H9 (cell line): ENCODE data around the gene PGM1. TPM values are rescaled to one million over a fixed set of nuclear protein-coding genes. Genes with fewer than 3 reads are reported as not detected.

Source experiments
- DNase-seq: peaks from one replicate; pipeline ENCODE4 v3.0.0-alpha.2; 2017
- H2AFZ ChIP-seq: one replicate; pipeline ENCODE4 v1.6.1; 2013; ENCODE audit warnings: mild to moderate bottlenecking, low read length, control low read depth, moderate library complexity
- H2AK5ac ChIP-seq: 2 replicates; pipeline ENCODE4 v1.6.1; 2013; ENCODE audit warnings: low read length, control low read depth, mixed read lengths; ENCODE audit not compliant: insufficient read length
- H2BK120ac ChIP-seq: one replicate; pipeline ENCODE4 v1.6.1; 2013; ENCODE audit warnings: low read depth, mild to moderate bottlenecking, low read length, control low read depth, inconsistent platforms; ENCODE audit not compliant: poor library complexity, severe bottlenecking
- H2BK12ac ChIP-seq: 2 replicates; pipeline ENCODE4 v1.6.1; 2013; ENCODE audit warnings: low read length, control low read depth, mixed read lengths, low read depth; ENCODE audit not compliant: insufficient read length
- H2BK15ac ChIP-seq: 2 replicates; pipeline ENCODE4 v1.6.1; 2013; ENCODE audit warnings: low read depth, low read length, control low read depth
- H2BK20ac ChIP-seq: one replicate; pipeline ENCODE4 v1.6.1; 2013; ENCODE audit warnings: low read depth, mild to moderate bottlenecking, low read length, control low read depth, inconsistent platforms; ENCODE audit not compliant: poor library complexity, severe bottlenecking
- H2BK5ac ChIP-seq: 2 replicates; pipeline ENCODE4 v1.6.1; 2013; ENCODE audit warnings: low read length, control low read depth, mixed read lengths; ENCODE audit not compliant: insufficient read length
- H3K14ac ChIP-seq: 2 replicates; pipeline ENCODE4 v1.6.1; 2013; ENCODE audit warnings: low read length, control low read depth; ENCODE audit not compliant: insufficient read depth
- H3K18ac ChIP-seq: 2 replicates; pipeline ENCODE4 v1.6.1; 2013; ENCODE audit warnings: low read depth, mild to moderate bottlenecking, mixed read lengths, low read length, control low read depth; ENCODE audit not compliant: insufficient read length
- H3K23ac ChIP-seq: 2 replicates; pipeline ENCODE4 v1.6.1; 2013; ENCODE audit warnings: low read length, control low read depth, mixed read lengths, low read depth; ENCODE audit not compliant: insufficient read length
- H3K23me2 ChIP-seq: 2 replicates; pipeline ENCODE4 v1.6.1; 2013; ENCODE audit warnings: low read depth, mild to moderate bottlenecking, mixed read lengths, low read length, control low read depth; ENCODE audit not compliant: insufficient read length, poor library complexity, severe bottlenecking
- H3K27ac ChIP-seq: 2 replicates; pipeline ENCODE4 v1.5.1; 2013; ENCODE audit warnings: low read length, control low read depth, mixed read lengths, low read depth; ENCODE audit not compliant: insufficient read length
- H3K27me3 ChIP-seq: 2 replicates; pipeline ENCODE4 v1.6.1; 2013; ENCODE audit warnings: low read length, control low read depth, inconsistent platforms; ENCODE audit not compliant: insufficient read depth
- H3K4ac ChIP-seq: 2 replicates; pipeline ENCODE4 v1.6.1; 2013; ENCODE audit warnings: low read depth, mild to moderate bottlenecking, control low read depth, inconsistent platforms, low read length, moderate library complexity
- H3K4me1 ChIP-seq: 2 replicates; pipeline ENCODE4 v1.6.1; 2013; ENCODE audit warnings: low read length, control low read depth, inconsistent platforms; ENCODE audit not compliant: insufficient read depth
- H3K4me2 ChIP-seq: 2 replicates; pipeline ENCODE4 v1.6.1; 2013; ENCODE audit warnings: low read length, control low read depth, mixed read lengths; ENCODE audit not compliant: insufficient read length, insufficient read depth
- H3K56ac ChIP-seq: 2 replicates; pipeline ENCODE4 v1.6.1; 2013; ENCODE audit warnings: low read depth, mild to moderate bottlenecking, mixed read lengths, low read length, control low read depth; ENCODE audit not compliant: insufficient read length
- H3K79me1 ChIP-seq: 2 replicates; pipeline ENCODE4 v1.6.1; 2013; ENCODE audit warnings: low read depth, mild to moderate bottlenecking, moderate library complexity, low read length, control low read depth, inconsistent platforms; ENCODE audit not compliant: insufficient read depth, poor library complexity, severe bottlenecking
- H3K79me2 ChIP-seq: 2 replicates; pipeline ENCODE4 v1.6.1; 2013; ENCODE audit warnings: low read length, control low read depth, inconsistent platforms; ENCODE audit not compliant: insufficient read depth
- H3K9ac ChIP-seq: 2 replicates; pipeline ENCODE4 v1.6.1; 2013; ENCODE audit warnings: low read length, control low read depth, mixed read lengths; ENCODE audit not compliant: insufficient read length; ENCODE audit errors: extremely low read depth
- H3K9me3 ChIP-seq: one replicate; pipeline ENCODE4 v1.6.1; 2013; ENCODE audit warnings: low read depth, low read length, inconsistent platforms; ENCODE audit not compliant: control insufficient read depth
- H3T11ph ChIP-seq: one replicate; pipeline ENCODE4 v1.6.1; 2013; ENCODE audit warnings: mild to moderate bottlenecking, low read length, control low read depth, inconsistent platforms
- H4K20me1 ChIP-seq: one replicate; pipeline ENCODE4 v1.6.1; 2013; ENCODE audit not compliant: control insufficient read depth, insufficient read length, insufficient read depth
- H4K5ac ChIP-seq: 2 replicates; pipeline ENCODE4 v1.6.1; 2013; ENCODE audit warnings: low read depth, mild to moderate bottlenecking, mixed read lengths, low read length, control low read depth; ENCODE audit not compliant: insufficient read length
- H4K8ac ChIP-seq: replicated peaks from 2 replicates; pipeline ENCODE4 v1.6.1; 2013; ENCODE audit warnings: low read length, control low read depth, mixed read lengths, low read depth; ENCODE audit not compliant: insufficient read length
- H4K91ac ChIP-seq: 2 replicates; pipeline ENCODE4 v1.6.1; 2013; ENCODE audit warnings: low read depth, mild to moderate bottlenecking, moderate library complexity, mixed read lengths, low read length, control low read depth; ENCODE audit not compliant: insufficient read length
- H3K27ac Mint-ChIP-seq, 3 experiments: 2 replicates in 2 of 3; 3 replicates in 1 of 3; pipeline ENCODE4 v1.8.0; 2020 to 2021; ENCODE audit warnings: mixed read lengths in 3 of 3, mild to moderate bottlenecking in 1 of 3, moderate library complexity in 1 of 3
- H3K27me3 Mint-ChIP-seq: 2 replicates; pipeline ENCODE4 v1.8.0; 2021; ENCODE audit warnings: low read depth, mild to moderate bottlenecking, moderate library complexity, mixed read lengths
- H3K36me3 Mint-ChIP-seq, 3 experiments: 2 replicates in 2 of 3; 3 replicates in 1 of 3; pipeline ENCODE4 v1.8.0; 2020 to 2021; ENCODE audit warnings: low read depth in 3 of 3, mixed read lengths in 3 of 3; ENCODE audit not compliant: insufficient read depth in 1 of 3
- H3K4me1 Mint-ChIP-seq, 2 experiments: 2 replicates each; pipeline ENCODE4 v1.8.0; 2020; ENCODE audit warnings: mixed read lengths in 2 of 2
- H3K4me3 Mint-ChIP-seq, 2 experiments: 2 replicates in 1 of 2; 3 replicates in 1 of 2; pipeline ENCODE4 v1.8.0; 2020 to 2021; ENCODE audit warnings: mild to moderate bottlenecking in 2 of 2, mixed read lengths in 2 of 2, moderate library complexity in 1 of 2
- H3K9me3 Mint-ChIP-seq, 2 experiments: 2 replicates in 1 of 2; 3 replicates in 1 of 2; pipeline ENCODE4 v1.8.0; 2020; ENCODE audit warnings: mild to moderate bottlenecking in 2 of 2, mixed read lengths in 2 of 2, moderate library complexity in 1 of 2
- WGBS: extraction: QIAGEN DNeasy Blood & Tissue Kit; methylation state at CpG from one replicate; pipeline ENCODE4 v1.1.7; 2013; ENCODE audit warnings: missing lambda C conversion rate, low lambda C conversion rate, mixed read lengths; ENCODE audit not compliant: insufficient read length; ENCODE audit errors: extremely low coverage; 5-methylcytosine and 5-hydroxymethylcytosine counted together
- total RNA-seq: library from RNA; stranded (reverse); gene quantifications from 2 replicates; pipeline ENCODE4 v1.2.1, GENCODE V29; 2021
- TF ChIP-seq, protein P1 (sequence below): fragments of 200-600 bp; sonication (generic); conservative IDR thresholded peaks from 3 replicates; pipeline ENCODE4 v1.8.0; 2021; ENCODE audit warnings: antibody characterized with exemption, mild to moderate bottlenecking

PGM1 gene
- total RNA-seq, 1 experiment from 2014 or later, result 56.4 TPM

- no peak for DNase-seq
- no peaks in the 10 kb centered on the region for H3K79me1 ChIP-seq
- no peak overlapping the region for H2BK120ac ChIP-seq
- Mint-ChIP-seq H3K4me1 (peaks cover 14 to 20% of the 10 kb centered on the region in 2 experiments), H3K27ac (no peak overlapping the region), H3K36me3 (peaks cover 0 to 2% (median 0%) of the 10 kb centered on the region in 3 experiments; a peak in 1 of 7 replicates), H3K9me3 (no peaks in the 10 kb centered on the region), H3K4me3 (no peak overlapping the region), H3K27me3 (no peaks in the 10 kb centered on the region; the same call in none of the 2 replicates)
- no peak overlapping the region for H3K4ac ChIP-seq
- H4K8ac ChIP-seq, result no peak overlapping the region
- no peaks in the 10 kb centered on the region for H4K20me1 ChIP-seq
- WGBS, result no CpG with 5 or more reads among the region's 3 CpGs
- no peak overlapping the region for H3K9ac ChIP-seq
- H3K27ac ChIP-seq, result no peak overlapping the region
- H3K56ac ChIP-seq, result no peak overlapping the region
- no peaks in the 10 kb centered on the region for H3K27me3 ChIP-seq
- no peak overlapping the region for H3K23ac ChIP-seq
- H3K14ac ChIP-seq, result no peak overlapping the region
- H3K9me3 ChIP-seq, result no peaks in the 10 kb centered on the region
- H2AFZ ChIP-seq, result no peak overlapping the region
- no peak overlapping the region for H4K91ac ChIP-seq
- no peak overlapping the region for H2BK20ac ChIP-seq
- H3K79me2 ChIP-seq, result no peaks in the 10 kb centered on the region; the same call in 1 of the 2 replicates
- H3K4me1 ChIP-seq, result peaks cover 6% of the 10 kb centered on the region; the same call in 1 of the 2 replicates
- no peak overlapping the region for H2BK5ac ChIP-seq
- H4K5ac ChIP-seq, result no peak overlapping the region
- TF ChIP-seq, protein P1, sequence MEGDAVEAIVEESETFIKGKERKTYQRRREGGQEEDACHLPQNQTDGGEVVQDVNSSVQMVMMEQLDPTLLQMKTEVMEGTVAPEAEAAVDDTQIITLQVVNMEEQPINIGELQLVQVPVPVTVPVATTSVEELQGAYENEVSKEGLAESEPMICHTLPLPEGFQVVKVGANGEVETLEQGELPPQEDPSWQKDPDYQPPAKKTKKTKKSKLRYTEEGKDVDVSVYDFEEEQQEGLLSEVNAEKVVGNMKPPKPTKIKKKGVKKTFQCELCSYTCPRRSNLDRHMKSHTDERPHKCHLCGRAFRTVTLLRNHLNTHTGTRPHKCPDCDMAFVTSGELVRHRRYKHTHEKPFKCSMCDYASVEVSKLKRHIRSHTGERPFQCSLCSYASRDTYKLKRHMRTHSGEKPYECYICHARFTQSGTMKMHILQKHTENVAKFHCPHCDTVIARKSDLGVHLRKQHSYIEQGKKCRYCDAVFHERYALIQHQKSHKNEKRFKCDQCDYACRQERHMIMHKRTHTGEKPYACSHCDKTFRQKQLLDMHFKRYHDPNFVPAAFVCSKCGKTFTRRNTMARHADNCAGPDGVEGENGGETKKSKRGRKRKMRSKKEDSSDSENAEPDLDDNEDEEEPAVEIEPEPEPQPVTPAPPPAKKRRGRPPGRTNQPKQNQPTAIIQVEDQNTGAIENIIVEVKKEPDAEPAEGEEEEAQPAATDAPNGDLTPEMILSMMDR, result no peak
- no peak overlapping the region for H3K4me2 ChIP-seq
- no peak overlapping the region for H3K18ac ChIP-seq
- H3T11ph ChIP-seq, result no peak overlapping the region
- no peak overlapping the region for H2AK5ac ChIP-seq
- no peak overlapping the region for H2BK12ac ChIP-seq
- no peaks in the 10 kb centered on the region for H3K23me2 ChIP-seq
- no peak overlapping the region for H2BK15ac ChIP-seq
These were observed 7.8 kb downstream of the PGM1 start for GRCh38 chr1:63601061-63601460.
